ENCODE data around the gene PRIMA1.

Gene PRIMA1

GRCh38 chr14:93733631-93734030, 54.7 kb downstream of the PRIMA1 start:
- DNase-seq = peak in 25 of 51 donors; percentile 13 to 71 (median 41)

DNA sequence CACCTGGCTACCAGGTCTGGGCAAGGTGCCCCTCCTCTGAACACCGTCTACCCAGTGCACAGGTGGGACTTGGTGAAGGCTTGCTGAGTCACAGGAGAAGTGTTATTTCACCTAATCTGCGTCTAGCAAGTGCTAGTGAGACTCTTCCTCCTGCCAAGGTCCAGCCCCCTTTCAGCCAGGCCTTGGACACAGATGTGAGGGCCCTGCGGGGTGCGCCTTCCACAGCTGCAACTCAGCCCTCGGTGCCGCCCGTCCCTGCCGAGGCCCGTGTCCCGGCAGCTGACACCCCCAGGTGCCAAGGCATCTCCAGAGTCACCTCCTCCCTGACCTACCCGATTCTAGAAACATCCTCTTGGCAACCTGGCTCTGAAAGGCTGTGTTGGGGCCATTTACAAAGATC, 55.1 kb downstream of the PRIMA1 start:
- DNase-seq = peak in 4 of 51 donors; percentile 14 to 48 (median 32)

- DNase-seq = no peak
These were observed 55.8 kb downstream of the PRIMA1 start for GRCh38 chr14:93732524-93732923.

- no peak for DNase-seq
These were observed 56.5 kb downstream of the PRIMA1 start for GRCh38 chr14:93731753-93732152.

DNA sequence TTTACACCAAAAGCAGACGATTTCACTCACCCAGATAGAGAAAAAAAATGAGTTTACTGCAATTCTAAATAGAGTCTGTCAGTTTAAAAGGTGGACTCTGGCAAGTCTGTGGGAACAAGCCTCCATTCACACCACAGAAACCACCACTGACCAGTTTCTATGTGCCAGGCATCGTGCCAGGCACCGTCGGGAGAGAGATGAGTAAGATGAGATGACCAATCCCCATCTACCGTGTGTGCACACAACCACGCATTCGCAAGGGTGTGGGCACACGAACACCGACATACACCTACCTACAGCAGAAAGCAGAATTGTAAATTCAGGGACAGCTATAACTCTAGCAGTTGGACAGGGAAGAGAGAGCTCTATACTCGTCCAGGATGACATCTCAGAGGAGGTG, 58.3 kb downstream of the PRIMA1 start:
- DNase-seq = peak in 24 of 51 donors; percentile 9 to 70 (median 38)

DNA sequence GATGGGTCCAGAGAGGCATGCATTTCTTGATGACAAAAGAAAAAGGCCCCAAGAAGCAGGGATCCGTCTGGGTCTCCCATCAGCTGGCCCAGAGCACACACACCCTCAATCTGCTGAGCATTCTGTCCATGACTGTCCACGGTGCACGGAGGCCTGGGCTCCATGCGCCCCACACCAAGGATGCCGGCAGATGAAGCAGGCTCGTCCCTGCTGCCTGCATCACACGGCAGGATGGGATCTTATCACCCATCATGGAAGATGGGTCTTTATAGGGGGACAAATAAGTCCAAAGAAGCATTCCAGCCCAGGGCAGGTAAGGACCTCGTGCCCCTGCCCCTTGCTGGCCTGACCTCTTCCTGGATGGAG, 59.7 kb downstream of the PRIMA1 start:
- DNase-seq = no peak

GRCh38 chr14:93727917-93728650, 60.2 kb downstream of the PRIMA1 start:
- no peak for DNase-seq

GRCh38 chr14:93727039-93727740, 61.1 kb downstream of the PRIMA1 start:
- no peak for DNase-seq

- no peak for DNase-seq
These were observed 62.3 kb downstream of the PRIMA1 start for GRCh38 chr14:93725993-93726392.

- no peak for DNase-seq
These were observed 63.2 kb downstream of the PRIMA1 start for GRCh38 chr14:93725002-93725582.

GRCh38 chr14:93723001-93723400, 65.3 kb downstream of the PRIMA1 start:
- no peak for DNase-seq

- no peak for DNase-seq
These were observed 67.3 kb downstream of the PRIMA1 start for GRCh38 chr14:93720981-93721483.

DNA sequence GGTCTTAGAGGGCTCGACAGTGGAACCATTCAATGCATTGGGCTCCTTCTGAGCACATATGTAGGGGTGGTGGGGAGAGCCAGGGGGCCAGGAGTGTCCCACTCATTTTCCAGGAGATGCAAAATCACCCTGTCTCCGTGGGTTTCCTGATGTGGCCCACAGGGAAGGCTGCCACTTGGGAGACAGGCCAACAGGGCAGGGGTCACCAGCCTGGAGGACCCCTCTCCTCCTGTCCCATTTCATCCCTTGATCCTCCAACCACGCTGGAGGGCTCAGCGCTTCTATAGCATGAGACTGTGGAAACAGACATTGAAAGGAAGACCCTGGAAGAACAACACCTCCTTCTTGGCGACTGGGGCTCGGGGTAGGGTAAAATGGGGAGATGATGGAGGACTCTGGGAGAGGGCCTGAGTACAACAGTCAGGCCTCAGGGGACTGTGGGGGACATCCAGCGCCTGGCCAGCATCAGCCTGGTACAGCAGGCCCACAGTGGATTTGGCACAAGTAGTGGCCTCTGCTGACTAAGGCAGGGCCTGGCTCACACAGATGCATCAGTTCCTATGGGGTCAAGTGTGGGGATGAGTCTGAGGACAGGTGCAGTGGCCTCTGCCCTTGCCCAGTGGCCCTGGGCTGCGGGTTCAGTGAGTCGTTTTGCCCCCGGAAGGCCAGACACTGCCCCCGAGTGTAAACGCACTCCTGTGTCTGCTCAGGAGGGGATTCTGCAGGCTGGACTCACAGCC, 68.0 kb downstream of the PRIMA1 start:
- no peak for DNase-seq

GRCh38 chr14:93719256-93719655, 69.0 kb downstream of the PRIMA1 start:
- DNase-seq = no peak

GRCh38 chr14:93717668-93718320, 70.5 kb downstream of the PRIMA1 start:
- DNase-seq = no peak

DNA sequence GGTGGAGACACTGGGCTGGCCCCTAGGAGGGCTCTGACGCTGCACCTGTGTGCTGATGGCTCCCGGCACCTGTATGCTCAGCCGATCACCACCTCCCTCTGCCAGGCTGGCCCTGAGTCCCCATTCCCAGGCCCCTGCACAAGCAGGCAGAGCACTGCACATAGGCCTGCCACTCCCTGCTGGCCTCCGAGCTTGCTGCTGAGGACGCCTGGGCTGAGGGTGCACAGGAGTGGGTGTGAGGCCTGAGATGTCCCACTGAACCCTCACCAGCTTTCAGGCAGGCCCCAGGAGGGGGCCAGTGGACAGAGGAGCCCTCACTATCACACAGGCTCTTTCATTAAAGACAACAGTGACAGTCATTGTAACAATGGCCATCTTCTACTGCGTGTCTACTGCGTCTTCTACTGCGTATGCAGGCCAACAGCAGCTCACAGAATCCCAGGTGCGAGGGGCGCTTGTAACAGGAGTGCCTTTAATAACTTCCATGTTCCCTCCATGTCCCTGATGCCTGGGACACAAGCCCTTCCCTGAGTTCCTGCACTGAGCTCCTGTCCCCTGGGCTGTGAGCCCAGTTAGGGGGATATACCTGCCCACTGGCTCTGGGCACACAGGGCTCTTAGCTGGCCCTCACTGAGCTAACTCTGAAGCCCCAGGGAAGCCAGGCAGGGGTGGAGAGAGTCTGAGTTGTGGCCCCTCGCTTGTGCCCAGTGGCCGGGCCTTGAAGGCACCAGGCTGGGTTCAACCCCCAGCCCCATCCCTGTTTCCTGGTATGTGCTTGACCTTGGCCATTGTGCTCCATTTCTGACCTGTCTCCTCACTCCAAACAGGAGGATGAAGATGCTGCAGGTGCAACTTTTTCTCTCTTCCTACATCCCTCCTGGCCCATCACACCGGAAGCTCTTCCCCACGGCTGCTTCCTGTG, 71.3 kb downstream of the PRIMA1 start:
- no peak for DNase-seq

GRCh38 chr14:93716002-93716745, 72.1 kb downstream of the PRIMA1 start:
- no peak for DNase-seq

DNA sequence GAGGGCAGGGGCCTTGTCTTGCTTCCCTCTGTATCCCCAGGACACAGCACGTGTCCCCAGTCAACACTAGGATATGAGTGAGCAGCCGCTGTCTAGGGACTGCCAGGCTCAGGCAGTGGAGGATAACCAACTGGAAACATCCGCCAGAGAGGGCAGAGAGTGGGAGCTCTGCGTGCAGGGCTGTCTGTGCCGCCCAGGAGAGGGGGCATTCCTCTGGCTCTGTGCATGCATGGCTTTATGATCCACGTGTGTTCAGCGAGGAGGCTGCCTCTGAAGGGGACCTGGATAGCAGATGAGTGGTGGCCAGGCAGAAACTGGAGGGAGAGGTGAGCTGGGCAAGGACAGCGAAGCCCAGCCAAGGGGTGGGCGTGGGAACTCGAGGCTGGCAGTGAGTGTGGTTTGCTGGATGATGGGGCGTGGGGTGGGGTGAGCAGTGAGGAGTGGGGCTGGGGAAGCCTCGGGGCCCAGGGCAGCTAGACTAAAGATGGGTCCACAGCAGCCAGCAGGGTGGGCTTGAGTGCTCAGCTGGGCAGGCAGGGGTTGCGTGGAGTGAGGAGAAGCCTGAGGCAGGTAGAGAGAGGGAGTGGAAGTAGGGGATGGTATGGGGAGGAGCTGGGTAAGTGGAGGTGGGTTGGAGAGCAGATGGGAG, 72.9 kb downstream of the PRIMA1 start:
- no peak for DNase-seq

DNA sequence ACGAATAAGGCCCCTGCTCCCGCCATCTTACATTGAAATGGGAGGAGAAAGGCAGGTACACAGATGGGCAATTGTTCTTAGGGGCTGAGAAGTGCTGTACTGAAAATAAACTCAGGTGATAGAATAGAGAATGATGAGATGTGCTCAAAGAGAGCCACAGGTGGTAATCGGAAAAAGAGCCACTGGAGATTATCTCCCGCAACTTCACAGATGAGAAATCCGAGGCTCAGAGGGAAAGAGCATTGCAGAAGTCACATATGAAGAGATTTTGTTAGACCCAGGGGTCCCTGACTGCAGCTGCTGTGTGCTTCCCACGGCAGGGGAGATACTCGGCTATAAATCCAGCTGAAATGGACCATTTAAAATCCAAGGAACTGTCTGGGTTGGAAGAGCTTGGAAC, 73.7 kb downstream of the PRIMA1 start:
- DNase-seq = no peak

Measured in hypothalamus (tissue), 51 donors.